NCI-H526 (cell line): ENCODE results near the gene MUTYH.

Source experiments
- DNase-seq, 2 experiments: peaks; one replicate each; lab custom pipeline; 2025; lab: John Stamatoyannopoulos, UW

Gene MUTYH

GRCh38 chr1:45348966-45349677 is 8.9 kb upstream of the MUTYH start:
- no peak for DNase-seq

GRCh38 chr1:45348609-45348965 is 8.3 kb upstream of the MUTYH start:
- DNase-seq: no peak

GRCh38 chr1:45348020-45348419 is 7.8 kb upstream of the MUTYH start:
- no peak for DNase-seq

- DNase-seq: no peak
Observed at GRCh38 chr1:45346473-45346872, 6.2 kb upstream of the MUTYH start.

- no peak for DNase-seq
Observed at GRCh38 chr1:45345014-45345413, 4.8 kb upstream of the MUTYH start.

- DNase-seq: no peak
Observed at GRCh38 chr1:45344499-45344898, 4.3 kb upstream of the MUTYH start.

- peak in 1 of 2 experiments; percentile 38 for DNase-seq
Observed at GRCh38 chr1:45340816-45341466, 701 bp upstream of the MUTYH start.

GRCh38 chr1:45337630-45338325 is 2.5 kb downstream of the MUTYH start:
- DNase-seq: no peak

- no peak for DNase-seq
Observed at GRCh38 chr1:45335855-45336324, 4.3 kb downstream of the MUTYH start.

- no peak for DNase-seq
Observed at GRCh38 chr1:45334308-45335245, 5.7 kb downstream of the MUTYH start.

GRCh38 chr1:45332346-45332720 is 7.9 kb downstream of the MUTYH start:
- DNase-seq: no peak

- DNase-seq: no peak
Observed at GRCh38 chr1:45331436-45332345, 8.5 kb downstream of the MUTYH start.

- DNase-seq: no peak
Observed at GRCh38 chr1:45329445-45329844, 10.8 kb downstream of the MUTYH start.

GRCh38 chr1:45328680-45329079 is 11.6 kb downstream of the MUTYH start:
- DNase-seq: peak in 1 of 2 experiments; percentile 31

- DNase-seq: peak; percentile 41 to 82
Observed at GRCh38 chr1:45327644-45328515, 12.4 kb downstream of the MUTYH start.

GRCh38 chr1:45326627-45327623 is 13.3 kb downstream of the MUTYH start, which contains the start of gene HPDL:
TSS of gene HPDL (plus strand) at chr1:45326895. CDS start at chr1:45327149, 254 bp downstream.
- peak; percentile 82 to 95 for DNase-seq

- DNase-seq: peak in 1 of 2 experiments; percentile 28
Observed at GRCh38 chr1:45325851-45326506, 14.3 kb downstream of the MUTYH start.

- DNase-seq: no peak
Observed at GRCh38 chr1:45322486-45323040, 17.7 kb downstream of the MUTYH start.
